Panc1 (cell line): Measurements from ENCODE around the gene CPAMD8.

ENCODE experiments used
- POLR2AphosphoS5 ChIP-seq: IDR thresholded peaks from 2 replicates; pipeline ENCODE4 v1.6.1; 2012; ENCODE audit warnings: mild to moderate bottlenecking, low read depth, low read length, moderate library complexity
- REST ChIP-seq, 2 experiments: IDR thresholded peaks; 2 replicates each; pipeline ENCODE4 v1.6.1; 2011 to 2012; ENCODE audit warnings: low read depth in 2 of 2, control low read depth in 1 of 2, low read length in 1 of 2, mild to moderate bottlenecking in 1 of 2, moderate library complexity in 1 of 2; ENCODE audit not compliant: insufficient read depth in 1 of 2
- SIN3A ChIP-seq: IDR thresholded peaks from 2 replicates; pipeline ENCODE4 v1.6.1; 2012; ENCODE audit warnings: low read depth, mild to moderate bottlenecking, low read length, moderate library complexity, borderline replicate concordance; ENCODE audit not compliant: insufficient read depth
- TCF7L2 ChIP-seq: IDR thresholded peaks from 2 replicates; pipeline ENCODE4 v1.6.1; 2011; ENCODE audit warnings: mild to moderate bottlenecking, low read depth, low read length, inconsistent platforms
- TF ChIP-seq, protein P1 (sequence below): fragments of 450-650 bp; IDR thresholded peaks from 2 replicates; pipeline ENCODE4 v1.5.1; 2017; ENCODE audit warnings: mild to moderate bottlenecking

DNA sequence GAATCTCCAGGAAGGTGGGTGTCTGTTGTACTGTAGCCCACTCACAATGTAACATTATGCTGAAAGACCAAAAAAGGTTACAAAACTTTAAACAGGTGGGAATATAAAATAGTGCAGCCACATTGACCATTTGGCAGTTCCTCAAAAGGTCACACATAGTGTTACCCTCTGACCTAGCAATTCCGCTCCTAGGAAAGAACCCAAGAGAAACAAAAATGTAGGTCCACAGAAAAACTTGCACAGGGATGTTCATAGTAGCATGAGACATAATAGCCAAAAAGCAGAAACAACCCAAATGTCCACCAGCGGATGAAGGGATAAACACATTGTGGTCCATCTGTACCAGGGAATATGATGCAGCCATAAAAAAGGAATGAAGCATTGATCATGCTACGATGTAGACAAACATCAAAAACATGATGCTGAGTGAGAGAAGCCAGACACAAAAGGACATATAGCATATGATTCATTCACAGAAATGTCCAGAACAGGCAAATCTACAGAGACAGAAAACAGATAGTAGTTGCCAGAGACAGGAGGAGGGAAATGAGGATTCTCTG lies 27.9 kb downstream of the CPAMD8 start:
- TF ChIP-seq, protein P1, sequence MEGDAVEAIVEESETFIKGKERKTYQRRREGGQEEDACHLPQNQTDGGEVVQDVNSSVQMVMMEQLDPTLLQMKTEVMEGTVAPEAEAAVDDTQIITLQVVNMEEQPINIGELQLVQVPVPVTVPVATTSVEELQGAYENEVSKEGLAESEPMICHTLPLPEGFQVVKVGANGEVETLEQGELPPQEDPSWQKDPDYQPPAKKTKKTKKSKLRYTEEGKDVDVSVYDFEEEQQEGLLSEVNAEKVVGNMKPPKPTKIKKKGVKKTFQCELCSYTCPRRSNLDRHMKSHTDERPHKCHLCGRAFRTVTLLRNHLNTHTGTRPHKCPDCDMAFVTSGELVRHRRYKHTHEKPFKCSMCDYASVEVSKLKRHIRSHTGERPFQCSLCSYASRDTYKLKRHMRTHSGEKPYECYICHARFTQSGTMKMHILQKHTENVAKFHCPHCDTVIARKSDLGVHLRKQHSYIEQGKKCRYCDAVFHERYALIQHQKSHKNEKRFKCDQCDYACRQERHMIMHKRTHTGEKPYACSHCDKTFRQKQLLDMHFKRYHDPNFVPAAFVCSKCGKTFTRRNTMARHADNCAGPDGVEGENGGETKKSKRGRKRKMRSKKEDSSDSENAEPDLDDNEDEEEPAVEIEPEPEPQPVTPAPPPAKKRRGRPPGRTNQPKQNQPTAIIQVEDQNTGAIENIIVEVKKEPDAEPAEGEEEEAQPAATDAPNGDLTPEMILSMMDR = no peak
- TF ChIP-seq POLR2AphosphoS5 (no peak), REST (IDR thresholded peaks at IDR 0.05; ENCODE audit: insufficient read depth in 1 of 2, low read depth in 2 of 2, low read length in 1 of 2) (no peak), TCF7L2 (no peak), SIN3A (no peak)
